ENCODE measurements around the gene SFT2D3.
A peak's percentile ranks its signal among the peaks of the same experiment; 100 is the strongest.

The SFT2D3 gene

GRCh38 chr2:127672341-127673224 lies 28.7 kb upstream of the SFT2D3 start:
- peak overlapping the region; percentile 19 for H3K4me3 Mint-ChIP-seq
- H3K27me3 Mint-ChIP-seq = peaks cover 82% of the 10 kb centered on the region
- no peaks in the 10 kb centered on the region for H3K36me3 Mint-ChIP-seq (ENCODE audit: low read depth)
- intact Hi-C loops (cut with micrococcal nuclease) = loop anchor here (2.0 kb wide), 1 partner anchor 28 kb away; the partner anchor contains the start of gene SFT2D3
- H3K9me3 Mint-ChIP-seq = no peaks in the 10 kb centered on the region
- H3K4me1 Mint-ChIP-seq (ENCODE audit: low read depth) = peaks cover 26% of the 10 kb centered on the region
- peak overlapping the region; percentile 16 for H3K27ac Mint-ChIP-seq

- H3K36me3 Mint-ChIP-seq (ENCODE audit: low read depth) = no peaks in the 10 kb centered on the region
- H3K27me3 Mint-ChIP-seq = peaks cover 89% of the 10 kb centered on the region
- peak overlapping the region; percentile 57 for H3K27ac Mint-ChIP-seq
- intact Hi-C loops (cut with micrococcal nuclease) = loop anchor here (2.0 kb wide), 1 partner anchor 27 kb away; the partner anchor contains the start of gene SFT2D3
- H3K4me3 Mint-ChIP-seq = peak overlapping the region; percentile 76
- peaks cover 26% of the 10 kb centered on the region for H3K4me1 Mint-ChIP-seq (ENCODE audit: low read depth)
- H3K9me3 Mint-ChIP-seq = no peaks in the 10 kb centered on the region
Observed at GRCh38 chr2:127673291-127674069, 27.8 kb upstream of the SFT2D3 start.

GRCh38 chr2:127674241-127675209 lies 26.8 kb upstream of the SFT2D3 start:
- no peaks in the 10 kb centered on the region for H3K9me3 Mint-ChIP-seq
- H3K36me3 Mint-ChIP-seq (ENCODE audit: low read depth) = no peaks in the 10 kb centered on the region
- peaks cover 26% of the 10 kb centered on the region for H3K4me1 Mint-ChIP-seq (ENCODE audit: low read depth)
- peak overlapping the region; percentile 76 for H3K4me3 Mint-ChIP-seq
- peaks cover 90% of the 10 kb centered on the region for H3K27me3 Mint-ChIP-seq
- intact Hi-C loops (cut with micrococcal nuclease) = no loop called here
- peak overlapping the region; percentile 57 for H3K27ac Mint-ChIP-seq

- peak within 1 kb of the TSS; percentile 76 for H3K4me3 Mint-ChIP-seq
- peaks cover 26% of the 10 kb centered on the region for H3K4me1 Mint-ChIP-seq (ENCODE audit: low read depth)
- peaks cover 86% of the 10 kb centered on the region for H3K27me3 Mint-ChIP-seq
- intact Hi-C loops (cut with micrococcal nuclease) = no loop called here
- no peaks in the 10 kb centered on the region for H3K9me3 Mint-ChIP-seq
- H3K27ac Mint-ChIP-seq = peak within 1 kb of the TSS; percentile 57
- no peaks in the 10 kb centered on the region for H3K36me3 Mint-ChIP-seq (ENCODE audit: low read depth)
Observed at GRCh38 chr2:127675331-127676261, 25.7 kb upstream of the SFT2D3 start, which contains the start of gene LIMS2. TSS of gene LIMS2 (minus strand) at chr2:127675530. CDS start at chr2:127675024, 506 bp downstream.

GRCh38 chr2:127676906-127677305 lies 24.4 kb upstream of the SFT2D3 start:
- no peaks in the 10 kb centered on the region for H3K9me3 Mint-ChIP-seq
- no peaks in the 10 kb centered on the region for H3K36me3 Mint-ChIP-seq (ENCODE audit: low read depth)
- H3K27me3 Mint-ChIP-seq = peaks cover 83% of the 10 kb centered on the region
- H3K4me3 Mint-ChIP-seq = no peak overlapping the region
- no peak overlapping the region for H3K27ac Mint-ChIP-seq
- intact Hi-C loops (cut with micrococcal nuclease) = no loop called here
- peaks cover 32% of the 10 kb centered on the region for H3K4me1 Mint-ChIP-seq (ENCODE audit: low read depth)

GRCh38 chr2:127678531-127678930 lies 22.8 kb upstream of the SFT2D3 start:
- no peaks in the 10 kb centered on the region for H3K9me3 Mint-ChIP-seq
- peaks cover 16% of the 10 kb centered on the region for H3K4me1 Mint-ChIP-seq (ENCODE audit: low read depth)
- no peak overlapping the region for H3K27ac Mint-ChIP-seq
- intact Hi-C loops (cut with micrococcal nuclease) = no loop called here
- no peaks in the 10 kb centered on the region for H3K36me3 Mint-ChIP-seq (ENCODE audit: low read depth)
- H3K27me3 Mint-ChIP-seq = peaks cover 72% of the 10 kb centered on the region
- H3K4me3 Mint-ChIP-seq = no peak overlapping the region

GRCh38 chr2:127678991-127679390 lies 22.3 kb upstream of the SFT2D3 start:
- no peak overlapping the region for H3K4me3 Mint-ChIP-seq
- H3K27ac Mint-ChIP-seq = no peak overlapping the region
- H3K36me3 Mint-ChIP-seq (ENCODE audit: low read depth) = no peaks in the 10 kb centered on the region
- H3K27me3 Mint-ChIP-seq = peaks cover 70% of the 10 kb centered on the region
- H3K9me3 Mint-ChIP-seq = no peaks in the 10 kb centered on the region
- peaks cover 12% of the 10 kb centered on the region for H3K4me1 Mint-ChIP-seq (ENCODE audit: low read depth)
- intact Hi-C loops (cut with micrococcal nuclease) = no loop called here

GRCh38 chr2:127679680-127680361 lies 21.5 kb upstream of the SFT2D3 start:
- H3K27ac Mint-ChIP-seq = no peak overlapping the region

GRCh38 chr2:127680706-127681287 lies 20.5 kb upstream of the SFT2D3 start:
- Mint-ChIP-seq H3K36me3 (ENCODE audit: low read depth) (no peaks in the 10 kb centered on the region), H3K9me3 (no peaks in the 10 kb centered on the region), H3K4me3 (no peak overlapping the region), H3K27me3 (peaks cover 60% of the 10 kb centered on the region), H3K27ac (no peak overlapping the region), H3K4me1 (ENCODE audit: low read depth) (peaks cover 6% of the 10 kb centered on the region)
- intact Hi-C loops (cut with micrococcal nuclease) = no loop called here

More at GRCh38 chr2:127679680-127680361, 21.5 kb upstream of the SFT2D3 start:
- intact Hi-C loops (cut with micrococcal nuclease) = no loop called here
- Mint-ChIP-seq H3K36me3 (ENCODE audit: low read depth) (no peaks in the 10 kb centered on the region), H3K27me3 (peaks cover 63% of the 10 kb centered on the region), H3K4me1 (ENCODE audit: low read depth) (peaks cover 6% of the 10 kb centered on the region), H3K4me3 (no peak overlapping the region), H3K9me3 (no peaks in the 10 kb centered on the region)

- no peaks in the 10 kb centered on the region for H3K9me3 Mint-ChIP-seq
- peaks cover 6% of the 10 kb centered on the region for H3K4me1 Mint-ChIP-seq (ENCODE audit: low read depth)
- H3K27me3 Mint-ChIP-seq = peaks cover 56% of the 10 kb centered on the region
- no peaks in the 10 kb centered on the region for H3K36me3 Mint-ChIP-seq (ENCODE audit: low read depth)
- H3K4me3 Mint-ChIP-seq = peak overlapping the region; percentile 32
- no peak overlapping the region for H3K27ac Mint-ChIP-seq
- intact Hi-C loops (cut with micrococcal nuclease) = no loop called here
Observed at GRCh38 chr2:127681288-127681804, 20.0 kb upstream of the SFT2D3 start.

GRCh38 chr2:127681976-127682857 lies 19.1 kb upstream of the SFT2D3 start:
- intact Hi-C loops (cut with micrococcal nuclease) = no loop called here
- no peak overlapping the region for H3K4me3 Mint-ChIP-seq
- H3K4me1 Mint-ChIP-seq (ENCODE audit: low read depth) = peaks cover 6% of the 10 kb centered on the region
- no peaks in the 10 kb centered on the region for H3K36me3 Mint-ChIP-seq (ENCODE audit: low read depth)
- peaks cover 47% of the 10 kb centered on the region for H3K27me3 Mint-ChIP-seq
- no peak overlapping the region for H3K27ac Mint-ChIP-seq
- H3K9me3 Mint-ChIP-seq = no peaks in the 10 kb centered on the region
